ENCODE data around the gene TK2.
"Not testable (repeated sequence)": the region's sequence is repeated elsewhere in the genome, so short reads cannot be mapped to it uniquely, and the experiment has no call there.

Gene TK2

DNA sequence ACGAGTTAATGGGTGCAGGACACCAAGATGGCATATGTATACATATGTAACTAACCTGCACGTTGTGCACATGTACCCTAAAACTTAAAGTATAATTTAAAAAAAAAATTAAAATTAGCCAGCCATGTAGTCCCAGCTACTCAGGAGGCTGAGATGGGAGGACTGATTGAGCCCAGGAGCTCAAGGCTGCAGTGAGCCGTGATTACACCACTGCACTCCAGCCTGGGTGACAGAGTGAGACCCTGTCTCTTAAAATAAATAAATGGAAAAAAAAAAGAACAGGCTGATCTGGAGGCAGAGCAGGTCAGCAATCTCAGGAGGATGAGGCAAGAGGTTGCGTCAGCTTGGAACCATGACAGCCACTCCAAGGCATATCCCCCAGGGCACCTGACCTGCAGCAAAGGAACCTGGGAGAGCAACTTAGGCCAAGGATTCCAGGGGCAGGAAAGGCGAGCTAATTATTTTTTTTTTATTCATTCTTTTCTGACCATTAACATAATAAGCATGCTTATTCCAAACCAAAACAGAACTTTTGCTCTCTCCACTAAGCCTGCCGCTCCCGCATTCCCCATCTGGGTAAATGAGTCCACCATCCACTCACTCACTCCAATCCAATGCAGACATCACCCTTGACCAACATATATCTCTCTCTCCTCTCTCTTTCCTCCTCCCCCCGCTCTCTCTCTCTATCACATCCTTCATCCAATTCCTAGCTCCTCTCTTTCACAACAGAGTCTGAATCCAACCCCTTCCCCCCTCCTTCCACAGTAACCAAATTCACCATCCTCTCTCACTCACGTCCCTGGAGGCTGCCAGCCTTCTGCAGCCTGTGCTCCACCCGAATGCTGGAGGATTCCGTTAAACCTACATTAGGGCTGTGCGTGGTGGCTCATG lies 47.7 kb downstream of the TK2 start:
- DNase-seq, result no peak

DNA sequence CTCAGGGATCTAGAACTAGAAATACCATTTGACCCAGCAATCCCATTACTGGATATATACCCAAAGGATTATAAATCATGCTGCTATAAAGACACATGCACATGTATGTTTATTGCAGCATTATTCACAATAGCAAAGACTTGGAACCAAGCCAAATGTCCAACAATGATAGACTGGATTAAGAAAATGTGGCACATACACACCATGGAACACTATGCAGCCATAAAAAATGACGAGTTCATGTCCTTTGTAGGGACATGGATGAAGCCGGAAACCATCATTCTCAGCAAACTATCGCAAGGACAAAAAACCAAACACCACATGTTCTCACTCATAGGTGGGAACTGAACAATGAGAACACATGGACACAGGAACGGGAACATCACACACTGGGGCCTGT lies 48.4 kb downstream of the TK2 start:
- DNase-seq, result not testable (repeated sequence)

DNA sequence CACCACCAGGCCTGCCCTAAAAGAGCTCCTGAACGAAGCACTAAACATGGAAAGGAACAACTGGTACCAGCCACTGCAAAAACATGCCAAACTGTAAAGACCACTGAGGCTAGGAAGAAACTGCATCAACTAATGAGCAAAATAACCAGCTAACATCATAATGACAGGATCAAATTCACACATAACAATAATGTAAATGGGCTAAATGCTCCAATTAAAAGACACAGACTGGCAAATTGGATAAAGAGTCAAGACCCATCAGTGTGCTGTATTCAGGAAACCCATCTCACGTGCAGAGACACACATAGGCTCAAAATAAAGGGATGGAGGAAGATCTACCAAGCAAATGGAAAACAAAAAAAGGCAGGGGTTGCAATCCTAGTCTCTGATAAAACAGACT lies 52.0 kb downstream of the TK2 start:
- DNase-seq, result not testable (repeated sequence)

DNA sequence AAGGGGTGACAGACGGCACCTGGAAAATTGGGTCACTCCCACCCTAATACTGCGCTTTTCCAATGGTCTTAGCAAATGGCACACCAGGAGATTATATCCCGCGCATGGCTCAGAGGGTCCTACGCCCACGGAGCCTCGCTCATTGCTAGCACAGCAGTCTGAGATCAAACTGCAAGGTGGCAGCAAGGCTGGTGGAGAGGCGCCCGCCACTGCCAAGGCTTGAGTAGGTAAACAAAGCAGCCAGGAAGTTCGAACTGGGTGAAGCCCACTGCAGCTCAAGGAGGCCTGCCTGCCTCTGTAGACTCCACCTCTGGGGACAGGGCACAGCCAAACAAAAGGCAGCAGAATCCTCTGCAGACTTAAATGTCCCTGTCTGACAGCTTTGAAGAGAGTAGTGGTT lies 53.7 kb downstream of the TK2 start:
- DNase-seq, result not testable (repeated sequence)

DNA sequence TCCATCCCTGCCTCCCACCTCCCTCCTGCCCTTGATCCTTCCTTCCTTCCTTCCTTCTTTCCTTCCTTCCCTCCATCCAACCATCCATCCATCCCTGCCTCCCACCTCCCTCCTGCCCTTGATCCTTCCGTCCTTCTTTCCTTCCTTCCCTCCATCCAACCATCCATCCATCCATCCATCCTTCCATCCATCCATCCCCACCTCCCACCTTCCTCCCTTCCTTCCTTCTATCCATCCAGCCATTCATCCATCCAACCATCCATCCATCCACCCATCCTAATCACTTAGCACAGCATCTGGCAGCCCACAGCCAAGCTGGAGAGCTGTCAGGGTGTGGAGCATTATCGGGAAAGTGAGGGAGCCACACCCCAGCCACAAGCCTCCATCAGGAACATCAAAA lies 54.5 kb downstream of the TK2 start:
- no peak for DNase-seq

DNA sequence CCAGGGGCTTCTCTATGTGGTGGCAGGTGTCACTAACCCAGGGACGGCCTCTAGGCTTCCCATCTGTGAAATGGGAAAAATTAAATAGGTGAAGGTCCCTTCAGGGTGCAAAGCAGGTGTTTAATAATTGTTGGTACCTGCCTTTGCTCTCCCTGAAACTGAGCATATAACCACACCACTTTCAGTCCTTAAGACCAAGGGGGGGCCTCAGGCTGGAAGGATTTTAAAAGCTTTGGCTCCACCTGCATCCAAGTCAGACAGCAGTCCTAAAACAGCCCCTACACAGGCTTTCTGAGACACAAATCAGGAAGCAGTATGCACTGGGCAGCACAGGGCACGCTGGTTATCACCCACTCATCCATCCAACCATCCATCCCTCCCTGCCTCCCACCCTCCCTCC lies 55.0 kb downstream of the TK2 start:
- no peak for DNase-seq

DNA sequence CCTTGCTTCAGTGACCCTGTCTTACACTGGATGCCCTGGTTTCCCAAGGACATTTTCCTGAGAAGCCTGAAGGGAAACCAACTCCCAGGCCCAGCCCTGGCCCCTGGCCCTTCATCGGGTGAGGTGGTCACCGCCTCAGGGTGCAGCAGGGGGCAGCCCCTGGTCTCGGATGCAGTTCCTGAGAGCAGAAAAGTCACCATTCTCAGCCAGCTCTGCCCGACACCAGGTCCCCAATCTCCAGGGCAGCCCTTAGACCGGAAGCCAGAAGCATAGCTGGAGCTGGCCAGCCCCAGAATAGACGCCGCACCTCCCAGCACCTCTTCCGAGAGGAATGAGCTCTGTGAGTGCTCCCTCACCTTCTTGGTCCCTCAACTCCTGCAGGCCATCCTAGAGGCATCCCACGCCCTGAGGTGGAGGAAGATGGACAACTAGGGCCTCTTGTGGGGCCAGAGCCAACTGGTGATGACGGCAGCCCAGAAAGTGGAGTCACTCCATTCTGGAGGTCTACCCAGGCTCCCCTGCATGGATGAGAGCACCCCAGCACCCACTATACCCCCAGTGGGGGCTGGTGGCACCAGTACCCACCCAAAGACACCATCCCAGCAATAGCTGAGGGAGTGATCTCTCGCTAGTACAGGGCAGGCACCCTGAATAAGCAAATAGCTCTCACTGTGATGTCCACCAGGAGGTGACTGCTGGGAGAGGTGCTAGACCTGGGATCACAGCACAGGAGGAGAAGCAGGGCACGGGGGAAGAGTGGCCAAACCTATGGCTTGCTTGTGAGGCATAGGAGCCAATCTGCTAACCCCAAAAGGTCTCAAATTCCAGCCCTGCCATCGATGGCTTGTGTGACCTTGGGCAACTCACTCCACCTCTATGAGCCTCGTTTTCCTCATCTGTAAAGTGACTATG lies 56.2 kb downstream of the TK2 start:
- no peak for DNase-seq

DNA sequence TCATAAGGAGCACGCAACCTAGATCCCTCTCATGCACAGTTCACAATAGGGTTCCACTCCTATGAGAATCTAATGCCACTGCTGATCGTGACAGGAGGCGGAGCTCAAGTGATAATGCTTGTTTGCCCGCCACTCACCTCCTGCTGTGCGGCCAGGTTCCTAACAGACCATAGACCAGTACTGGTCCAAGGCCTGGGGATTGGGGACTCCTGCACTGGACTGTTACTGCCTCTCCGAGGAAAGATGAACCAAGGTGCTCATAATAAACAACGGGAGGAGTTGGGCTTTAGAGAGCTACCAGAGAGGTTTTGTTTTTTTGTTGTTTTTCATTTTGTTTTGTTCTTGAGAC lies 58.2 kb downstream of the TK2 start:
- no peak for DNase-seq

DNA sequence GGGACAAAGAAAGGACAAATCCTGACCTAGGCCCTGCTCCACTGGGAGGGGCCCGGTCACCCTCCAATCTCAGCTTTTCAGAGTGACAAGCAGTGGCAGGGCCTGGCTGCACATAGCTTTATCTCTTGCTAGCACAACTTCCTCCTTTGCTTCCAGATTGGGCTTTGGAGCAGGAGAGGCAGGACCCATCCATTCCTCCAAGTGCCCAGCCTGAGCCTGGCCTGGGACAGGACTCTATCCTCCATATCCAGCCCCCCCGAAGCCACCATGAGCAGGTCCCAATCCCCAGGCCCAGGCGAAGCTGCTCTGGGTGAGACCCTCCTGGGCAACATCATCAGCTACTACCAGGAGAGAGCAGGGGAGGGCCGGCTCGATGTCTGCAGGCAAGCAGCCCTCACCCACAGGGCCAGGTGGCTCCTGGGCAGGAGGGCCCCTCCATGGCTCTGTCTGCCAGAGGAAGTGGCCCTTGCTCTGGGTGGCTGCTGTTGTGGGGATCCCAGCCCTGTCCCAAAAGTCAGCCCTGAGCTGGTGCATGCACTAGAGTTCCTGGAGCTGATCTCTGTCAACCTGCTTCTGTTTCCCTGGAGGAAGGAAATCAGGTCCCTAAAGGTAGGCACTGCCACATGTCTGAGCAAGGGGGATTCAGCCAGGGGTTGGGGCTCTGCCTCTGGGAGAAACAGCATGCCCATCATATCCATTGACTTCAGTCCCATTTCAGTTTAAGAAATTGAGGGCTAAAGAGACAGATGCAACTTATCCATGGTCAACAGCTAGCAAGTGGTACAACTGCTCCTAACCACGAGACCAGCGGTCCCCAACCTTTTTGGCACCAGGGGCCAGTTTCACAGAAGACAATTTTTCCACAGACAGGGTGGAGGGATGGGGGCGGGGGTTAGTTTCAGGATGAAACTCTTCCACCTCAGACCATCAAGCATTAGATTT lies 58.9 kb downstream of the TK2 start:
- DNase-seq, result no peak

DNA sequence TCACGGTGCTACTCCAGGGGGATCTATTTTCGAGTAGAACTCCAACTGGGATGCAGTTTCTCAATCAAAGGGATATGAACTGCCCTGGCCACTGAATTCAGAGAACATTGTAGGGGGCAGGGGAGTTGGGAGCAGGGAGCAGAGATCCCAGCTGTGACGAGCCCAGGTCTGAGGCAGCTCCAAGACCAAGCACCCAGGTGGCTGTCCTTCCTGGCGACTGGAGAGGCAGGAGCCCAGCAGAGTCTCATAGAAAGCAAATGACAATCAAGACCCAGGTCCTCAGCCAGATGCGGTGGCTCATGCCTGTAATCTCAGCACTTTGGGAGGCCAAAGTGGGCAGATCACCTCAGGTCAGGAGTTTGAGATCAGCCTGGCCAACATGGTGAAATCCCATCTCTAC lies 60.1 kb downstream of the TK2 start:
- DNase-seq, result no peak

DNA sequence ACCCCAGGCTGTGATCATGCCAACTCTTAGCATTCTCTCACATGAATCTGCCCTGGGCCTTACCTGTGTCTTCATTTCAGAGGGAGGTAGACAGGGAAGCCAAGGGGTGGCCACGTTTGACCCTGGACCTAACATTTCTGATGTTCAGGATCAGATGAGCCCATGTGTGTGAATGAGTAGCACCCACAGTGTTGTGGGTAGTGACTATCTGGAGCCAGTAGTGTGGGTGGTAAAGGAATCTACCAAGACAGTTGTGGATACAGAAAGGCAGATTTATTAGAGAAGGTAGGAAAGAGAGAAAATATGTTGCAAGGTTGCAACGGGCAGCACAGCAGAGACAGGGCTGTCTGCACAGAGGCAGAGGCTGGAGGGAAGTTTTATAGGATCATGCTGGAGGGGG lies 60.5 kb downstream of the TK2 start:
- no peak for DNase-seq

DNA sequence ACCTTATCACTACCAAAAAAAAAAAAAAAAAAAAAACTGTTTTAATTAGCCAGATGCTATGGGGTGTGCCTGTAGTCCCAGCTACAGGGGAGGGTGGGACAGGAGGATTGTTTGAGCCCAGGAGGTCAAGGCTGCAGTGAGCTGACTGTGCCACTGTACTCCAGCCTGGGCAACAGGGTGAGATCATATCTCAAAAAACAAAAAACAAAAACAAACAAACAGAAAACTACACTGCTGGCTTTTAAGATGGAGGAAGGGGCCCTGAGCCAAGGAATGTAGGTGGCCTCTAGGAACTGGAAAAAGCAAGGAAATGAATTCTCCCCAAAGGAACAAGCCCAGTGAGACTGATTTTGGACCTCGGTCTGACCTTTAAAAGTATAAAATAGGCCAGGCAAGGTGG lies 61.4 kb downstream of the TK2 start:
- DNase-seq, result no peak

DNA sequence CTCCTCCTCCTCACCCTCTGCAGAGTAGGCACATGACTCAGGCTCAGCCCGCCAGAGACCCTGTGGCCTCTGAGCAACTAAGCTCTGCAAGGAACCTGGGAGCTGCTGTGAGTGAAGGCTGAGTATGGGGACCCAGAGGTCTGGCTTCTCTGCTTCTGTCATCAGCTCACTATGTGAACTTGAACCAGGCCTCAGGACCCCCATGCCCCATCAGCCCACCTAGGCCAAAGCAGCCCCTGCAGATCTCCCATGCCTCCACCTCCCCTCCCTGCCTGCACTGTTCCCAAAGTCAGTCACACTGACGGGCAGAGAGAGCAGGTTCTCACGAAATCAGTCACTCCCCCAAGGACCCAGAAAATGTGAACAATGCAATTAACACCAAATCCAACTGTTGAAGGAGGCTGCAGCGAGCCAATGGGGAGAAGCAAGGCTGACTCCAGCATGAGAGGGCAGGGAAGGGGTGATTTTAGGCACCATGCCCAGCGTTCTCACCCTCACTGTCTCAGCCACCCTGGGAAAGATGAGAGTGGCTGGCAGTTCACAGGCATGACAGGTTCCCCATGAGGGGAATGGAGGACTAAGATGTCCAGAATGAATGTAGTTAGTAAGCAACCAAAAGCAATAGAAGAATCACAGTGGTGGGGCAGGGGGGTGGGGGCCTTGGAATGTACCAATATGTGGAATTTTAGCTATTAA lies 62.2 kb downstream of the TK2 start:
- DNase-seq, result no peak

DNA sequence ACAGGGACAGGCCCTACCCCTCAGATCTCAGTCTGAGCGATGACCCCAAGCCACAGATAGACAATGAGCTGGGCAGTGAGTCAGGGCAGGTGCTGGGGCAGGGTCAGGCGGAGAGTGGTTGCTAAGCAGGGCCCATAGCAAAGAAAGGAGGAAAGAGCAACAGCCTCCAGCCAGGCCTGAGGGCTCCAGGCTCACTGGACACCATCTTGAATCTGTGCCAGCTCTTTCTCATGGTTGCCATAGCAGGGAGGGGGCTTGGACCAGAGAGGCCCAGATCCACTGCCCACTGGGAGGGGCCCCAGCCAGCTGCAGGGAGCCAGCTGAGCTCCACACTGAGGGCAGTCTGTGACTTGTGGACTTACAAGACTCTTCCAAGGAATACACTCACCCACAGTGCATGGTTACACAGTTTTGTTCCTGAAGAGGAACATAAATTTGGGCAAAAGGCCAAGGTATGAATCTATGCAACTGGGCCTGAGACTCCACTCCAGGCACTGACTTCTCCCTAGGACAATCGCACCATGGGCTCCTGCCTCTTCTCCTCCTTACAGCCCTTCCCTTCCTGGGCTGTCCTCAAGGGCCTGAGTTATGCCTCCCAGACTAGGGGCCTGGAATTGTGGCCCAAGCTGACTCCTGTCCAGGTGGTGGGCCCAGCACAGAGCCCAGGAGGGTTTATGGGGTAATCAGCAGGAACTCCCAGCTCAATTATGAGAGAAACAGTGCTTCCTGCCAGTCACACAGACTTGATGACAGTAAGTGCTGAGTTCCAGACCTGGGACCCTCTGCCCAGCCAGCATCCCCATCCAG lies 62.9 kb downstream of the TK2 start:
- DNase-seq, result no peak

DNA sequence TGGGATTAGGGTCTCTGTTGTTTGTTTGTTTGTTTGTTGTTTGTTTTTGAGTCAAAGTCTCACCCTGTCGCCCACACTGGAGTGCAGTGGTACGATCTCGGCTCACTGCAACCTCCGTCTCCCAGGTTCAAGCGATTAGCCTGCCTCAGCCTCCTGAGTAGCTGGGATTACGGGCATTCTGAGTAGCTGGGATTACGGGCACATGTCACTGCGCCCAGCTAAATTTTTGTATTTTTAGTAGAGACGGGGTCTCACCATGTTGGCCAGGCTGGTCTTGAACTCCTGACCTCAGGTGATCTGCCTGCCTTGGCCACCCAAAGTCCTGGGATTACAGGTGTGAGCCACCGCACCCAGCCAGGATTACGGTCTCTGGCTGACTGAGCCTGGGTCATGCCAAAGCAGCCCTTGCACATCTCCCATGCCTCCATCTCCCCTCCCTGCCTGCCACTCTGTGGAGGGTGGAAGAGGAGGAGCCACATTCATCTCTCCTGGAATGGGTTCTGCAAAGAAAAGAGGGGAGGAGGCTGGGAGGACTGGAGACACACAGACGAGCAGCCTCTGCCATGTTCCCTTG lies 63.6 kb downstream of the TK2 start:
- no peak for DNase-seq

DNA sequence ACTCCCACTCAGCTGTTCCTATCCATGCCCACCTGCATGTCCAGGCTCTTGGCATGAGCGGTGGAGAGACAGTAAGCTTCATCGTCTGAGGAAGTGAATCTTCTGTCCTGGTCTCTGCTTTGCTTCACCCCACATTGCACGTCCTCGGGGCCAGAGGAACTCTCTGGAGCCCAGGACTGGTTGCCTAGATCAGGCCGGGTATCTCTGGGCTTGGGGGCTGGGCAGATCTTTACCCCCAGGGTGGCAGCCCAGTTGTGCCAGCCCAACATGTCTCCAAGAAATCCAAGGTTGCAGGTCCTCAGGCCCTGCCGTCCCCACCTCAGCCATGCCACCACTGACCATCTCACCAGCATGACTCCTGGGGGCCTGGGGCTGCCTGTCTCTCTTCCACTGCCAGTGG lies 64.5 kb downstream of the TK2 start:
- no peak for DNase-seq

DNA sequence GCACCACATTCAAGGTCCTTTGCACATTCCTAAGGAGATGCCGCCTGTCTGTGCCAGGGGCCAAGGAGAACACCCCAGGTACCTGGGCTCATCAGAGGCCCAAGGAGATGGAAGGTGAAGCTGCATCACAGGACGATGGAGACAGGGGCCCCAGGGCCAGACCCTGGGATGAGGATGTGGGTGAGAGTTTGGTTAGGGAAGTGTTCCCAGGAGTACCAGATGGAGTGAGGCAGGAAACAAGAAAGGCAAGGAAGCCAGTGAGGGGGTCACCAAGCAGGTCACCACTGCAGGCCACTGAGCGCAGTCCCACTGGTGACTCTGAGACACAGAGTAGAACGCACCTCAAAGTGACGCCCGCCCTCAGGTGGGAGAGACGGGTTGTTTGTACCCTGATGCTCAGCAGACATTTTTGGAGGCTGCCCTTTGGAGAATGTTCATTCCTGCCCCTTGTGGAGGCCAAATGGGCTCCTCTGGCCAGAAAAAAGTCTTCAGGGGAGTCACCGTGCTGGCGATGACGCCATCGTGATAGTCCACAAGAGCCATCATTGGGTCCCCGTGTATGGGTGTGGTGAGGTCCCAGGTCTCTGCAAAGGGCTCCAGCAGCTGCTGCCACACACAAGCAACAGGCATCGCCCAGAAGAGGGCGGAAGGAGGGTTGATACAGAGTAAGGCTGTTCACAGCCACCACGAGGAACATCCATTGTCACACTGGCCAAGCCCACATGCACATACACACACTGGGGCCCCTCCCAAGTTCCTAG lies 65.3 kb downstream of the TK2 start:
- no peak for DNase-seq

DNA sequence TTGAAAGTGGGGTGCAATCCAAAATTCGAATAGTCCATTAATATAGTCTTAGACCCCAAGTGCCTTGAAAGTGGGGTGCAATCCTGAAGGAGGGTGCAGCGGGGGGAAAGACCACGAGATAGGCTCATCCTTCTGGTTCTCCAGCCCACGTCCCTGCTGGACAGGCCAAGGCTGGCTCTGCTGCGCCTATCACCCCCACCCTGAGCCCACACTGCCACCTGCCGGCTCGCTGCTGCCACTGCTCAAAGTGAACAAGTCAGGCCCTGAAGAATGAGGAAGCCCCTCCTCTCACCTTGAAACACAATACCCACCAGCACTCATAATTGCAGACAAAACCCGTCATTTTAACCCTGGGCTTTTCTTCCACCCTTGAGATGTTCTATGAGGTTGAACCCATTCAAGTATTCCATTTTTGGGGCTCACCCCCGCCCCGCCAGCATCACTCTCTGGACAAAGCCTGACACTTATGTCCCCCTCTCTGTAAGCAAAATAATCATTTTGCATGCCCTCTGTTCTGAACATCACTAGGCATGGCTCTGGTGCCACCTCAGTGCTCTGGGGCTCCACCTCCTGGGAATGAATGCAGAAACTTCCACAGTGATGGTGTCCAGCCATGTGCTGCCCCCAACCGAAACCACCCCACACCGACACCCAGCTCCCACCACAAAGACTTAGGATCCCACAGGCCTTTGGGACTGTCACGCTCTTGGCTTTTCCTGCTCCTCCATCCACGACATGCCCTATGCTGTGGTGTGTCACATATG lies 66.1 kb downstream of the TK2 start:
- peak; percentile 69 for DNase-seq

DNA sequence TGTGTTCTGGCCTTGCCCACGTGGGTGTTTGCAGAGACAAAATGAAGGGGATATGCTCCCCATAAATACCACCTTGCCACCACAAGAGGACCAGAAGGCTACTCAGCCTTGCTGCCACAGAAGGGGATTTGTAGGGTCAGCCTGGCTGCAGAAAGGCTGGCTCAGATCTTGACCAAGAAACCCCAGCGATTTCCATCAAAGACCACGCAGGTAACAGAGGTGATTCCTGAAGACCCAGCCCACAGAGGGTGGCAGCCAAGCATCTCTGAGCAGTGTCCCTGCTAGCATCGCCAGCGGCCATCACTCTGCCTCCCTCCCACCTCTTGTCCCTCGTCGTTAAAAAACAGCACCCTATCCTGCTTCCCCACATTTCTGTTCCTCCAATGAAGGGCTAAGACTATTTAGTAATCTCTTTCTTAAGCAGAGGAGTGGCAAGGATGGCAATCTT lies 68.0 kb downstream of the TK2 start:
- no peak for DNase-seq
